HG02870 (cell line): ENCODE measurements around the gene PEG3.
"Not testable (repeated sequence)": the region's sequence is repeated elsewhere in the genome, so short reads cannot be mapped to it uniquely, and the experiment has no call there.

Source experiments
- ATAC-seq: cut with Tn5 transposase; IDR thresholded peaks from one replicate; pipeline ENCODE4 v1.9.1; 2021; ENCODE audit warnings: mild to moderate bottlenecking, moderate library complexity; ENCODE audit not compliant: unreplicated experiment

PEG3 gene

GRCh38 chr19:56840451-56841192 lies at the start of gene PEG3, which contains the start of gene ZIM2:
Gene PEG3 (minus strand): TSS chr19:56840726. CDS start chr19:56824655, 16,071 bp downstream.
Gene ZIM2 (minus strand): TSS chr19:56840726. CDS start chr19:56824277, 16,449 bp downstream.
- no peak for ATAC-seq

- ATAC-seq = no peak
These were observed 44.9 kb upstream of the PEG3 start for GRCh38 chr19:56885173-56885985.

- no peak for ATAC-seq
These were observed 43.9 kb upstream of the PEG3 start for GRCh38 chr19:56884441-56884840.

DNA sequence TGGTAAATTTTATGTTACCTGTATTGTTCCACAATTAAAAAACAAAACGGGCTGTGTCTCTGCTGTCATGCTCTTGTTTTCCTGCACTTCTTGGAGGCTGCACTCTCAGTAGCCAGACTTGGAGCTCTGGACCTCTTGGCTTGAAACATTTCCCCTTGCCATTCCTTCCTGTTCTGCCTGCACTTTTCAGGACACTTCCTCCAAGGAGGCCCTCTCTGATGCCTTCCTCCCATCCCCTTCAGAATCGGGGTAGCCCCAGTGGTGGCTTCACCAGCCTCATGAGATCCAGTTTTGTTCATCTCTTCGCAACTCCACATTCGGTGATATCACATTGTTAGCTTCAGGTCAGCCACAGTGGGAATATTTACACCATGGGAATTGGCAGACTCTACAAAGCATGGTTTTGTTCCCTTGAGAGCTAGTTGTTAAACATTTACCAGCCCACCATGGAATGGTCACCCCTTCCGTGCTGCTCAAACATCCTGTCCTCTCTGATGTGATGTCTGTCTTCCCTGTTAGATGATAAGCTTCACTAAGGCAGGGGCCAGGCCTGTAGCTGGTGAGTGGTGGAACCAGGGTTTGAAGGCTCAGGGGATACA lies 40.2 kb upstream of the PEG3 start:
- no peak for ATAC-seq

DNA sequence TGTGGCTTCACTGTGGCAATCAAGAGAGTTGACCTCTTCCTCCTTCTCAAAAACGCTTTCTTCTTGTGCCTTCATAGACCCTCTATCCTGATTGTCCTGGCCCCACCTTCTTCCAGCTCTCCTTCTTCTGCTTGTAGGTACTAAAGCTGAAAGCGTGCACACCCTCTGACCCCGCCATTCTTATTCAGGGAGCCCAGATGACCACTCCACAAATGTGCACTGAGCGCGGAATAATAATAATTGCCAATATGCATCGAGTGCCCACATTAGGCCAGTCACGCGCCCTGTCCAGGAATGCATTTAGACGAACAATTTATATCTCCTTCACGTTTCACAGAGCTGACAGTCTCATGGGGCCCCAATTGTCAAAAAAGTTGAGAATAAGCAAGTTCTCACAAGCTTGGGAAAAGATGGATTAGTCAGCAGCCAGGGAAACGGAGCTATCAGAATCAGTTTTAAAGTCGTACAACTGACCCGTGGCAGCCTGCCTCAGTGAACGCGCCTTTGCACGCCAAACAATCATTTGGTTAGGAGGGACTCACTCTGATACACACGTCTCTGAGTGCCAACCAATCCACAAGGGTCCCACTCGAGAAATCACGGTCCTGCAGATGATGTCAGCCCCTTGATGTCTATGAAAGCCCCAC lies 36.7 kb upstream of the PEG3 start:
- ATAC-seq = no peak

- ATAC-seq = no peak
These were observed 35.2 kb upstream of the PEG3 start for GRCh38 chr19:56875717-56876116.

- no peak for ATAC-seq
These were observed 34.0 kb upstream of the PEG3 start for GRCh38 chr19:56874530-56874929.

DNA sequence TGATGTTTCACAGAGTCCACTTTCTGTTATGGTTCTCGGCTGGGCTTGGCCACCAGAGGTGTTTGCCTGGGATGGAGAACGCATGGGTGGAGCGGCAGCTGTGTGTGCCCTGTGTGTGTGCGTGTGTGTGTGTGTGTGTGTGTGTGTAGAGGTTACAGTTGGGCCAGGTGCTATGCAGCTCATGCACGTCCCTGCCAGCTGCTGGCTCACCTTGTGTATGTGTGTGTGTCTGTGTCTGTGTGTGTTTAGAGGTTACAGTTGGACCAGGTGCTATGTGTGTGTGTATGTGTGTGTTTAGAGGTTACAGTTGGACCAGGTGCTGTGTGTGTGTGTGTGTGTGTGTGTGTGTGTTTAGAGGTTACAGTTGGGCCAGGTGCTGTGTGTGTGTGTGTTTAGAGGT lies 33.0 kb upstream of the PEG3 start:
- no peak for ATAC-seq

DNA sequence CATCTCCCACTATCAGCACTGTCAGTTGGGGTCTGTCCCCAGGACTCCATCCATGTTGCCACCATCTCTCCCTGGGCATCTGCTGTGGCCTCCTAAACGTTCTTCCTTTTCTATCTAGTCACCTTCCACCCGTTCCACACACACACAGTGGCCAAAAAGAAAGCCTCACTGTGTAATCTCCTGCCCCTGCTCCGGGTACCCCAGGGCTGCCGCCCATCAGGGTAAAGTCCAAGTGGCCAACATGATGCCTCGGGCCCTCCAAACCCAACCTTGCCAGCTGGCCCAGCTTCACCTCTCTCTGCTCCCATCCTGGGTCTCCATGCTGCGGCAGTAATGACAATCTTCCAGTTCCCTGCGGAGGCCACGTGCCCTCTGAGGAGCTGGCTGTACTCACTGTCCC lies 29.4 kb upstream of the PEG3 start:
- ATAC-seq = no peak

- no peak for ATAC-seq
These were observed 27.9 kb upstream of the PEG3 start for GRCh38 chr19:56868446-56868845.

- ATAC-seq = no peak
These were observed 26.0 kb upstream of the PEG3 start for GRCh38 chr19:56866538-56866937.

DNA sequence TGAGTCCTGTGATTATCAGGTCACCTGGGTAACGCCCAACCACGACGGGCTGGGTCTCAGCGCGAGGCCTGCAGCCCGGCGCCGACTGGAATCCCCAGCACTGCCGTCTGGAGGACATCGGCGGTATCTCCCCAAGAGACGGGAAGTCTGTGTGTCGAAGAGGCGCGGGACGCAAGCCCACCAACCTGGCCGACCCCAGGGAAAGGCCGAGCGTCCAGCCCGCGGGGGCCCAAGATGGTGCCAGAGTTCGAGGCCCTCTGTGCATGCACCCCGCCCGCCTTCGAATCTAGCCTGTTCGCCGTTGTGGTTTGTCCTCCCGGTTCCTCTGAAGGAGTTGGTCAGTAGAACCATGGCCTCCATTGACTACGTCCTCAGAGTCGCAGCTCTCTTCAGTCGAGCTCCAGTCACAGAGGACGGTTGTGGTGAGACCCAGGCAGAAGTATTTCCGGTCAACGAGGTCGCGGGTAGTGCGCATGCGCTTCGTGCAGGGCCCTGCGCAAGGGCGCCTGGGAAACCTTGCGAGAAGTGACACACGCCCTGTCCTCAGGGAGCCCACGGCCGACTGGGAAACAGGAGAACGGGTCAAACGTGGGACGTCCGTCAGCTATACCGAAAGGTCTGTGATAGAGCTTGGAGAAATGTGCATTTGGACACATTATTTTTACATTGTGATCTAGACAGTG lies 24.1 kb upstream of the PEG3 start:
- ATAC-seq = no peak

GRCh38 chr19:56862741-56863140 lies 22.2 kb upstream of the PEG3 start:
- no peak for ATAC-seq

DNA sequence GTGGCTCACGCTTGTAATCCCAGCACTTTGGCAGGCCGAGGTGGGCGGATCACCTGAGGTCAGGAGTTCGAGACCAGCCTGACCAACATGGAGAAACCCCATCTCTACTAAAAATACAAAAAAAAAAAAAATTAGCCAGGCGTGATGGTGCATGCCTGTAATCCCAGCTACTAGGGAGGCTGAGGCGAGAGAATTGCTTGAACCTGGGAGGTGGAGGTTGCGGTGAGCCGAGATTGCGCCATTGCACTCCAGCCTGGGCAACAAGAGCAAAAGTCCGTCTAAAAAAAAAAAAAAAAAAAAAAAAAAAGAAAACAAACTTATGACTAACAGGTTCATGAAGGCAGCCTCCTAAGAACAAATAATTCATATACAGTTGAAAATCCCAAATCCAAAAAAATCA lies 19.9 kb upstream of the PEG3 start:
- ATAC-seq = not testable (repeated sequence)

GRCh38 chr19:56858026-56858425 lies 17.5 kb upstream of the PEG3 start:
- ATAC-seq = no peak

- no peak for ATAC-seq
These were observed 16.3 kb upstream of the PEG3 start for GRCh38 chr19:56856822-56857221.

- ATAC-seq = not testable (repeated sequence)
These were observed 11.8 kb upstream of the PEG3 start for GRCh38 chr19:56852361-56852760.

DNA sequence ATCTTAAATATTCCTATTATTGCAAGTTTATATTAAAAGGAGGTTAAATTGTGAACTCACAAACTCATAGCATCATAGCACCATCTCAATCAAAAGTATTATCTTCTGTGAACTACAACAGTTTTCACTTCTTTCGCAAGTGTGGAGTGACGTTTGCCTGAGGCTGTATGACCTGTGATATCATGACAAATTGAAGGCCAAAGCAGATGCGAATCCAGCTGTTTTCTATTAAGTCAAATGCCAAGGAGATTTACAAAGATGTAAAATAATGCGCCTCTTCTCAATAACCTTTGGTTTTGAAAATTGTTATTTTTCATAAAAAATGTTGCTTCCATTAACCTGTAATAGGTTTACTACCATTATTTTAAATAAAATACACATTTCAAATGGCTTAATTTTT lies 7.6 kb upstream of the PEG3 start:
- no peak for ATAC-seq

- no peak for ATAC-seq
These were observed 1.9 kb upstream of the PEG3 start for GRCh38 chr19:56842412-56842811.

DNA sequence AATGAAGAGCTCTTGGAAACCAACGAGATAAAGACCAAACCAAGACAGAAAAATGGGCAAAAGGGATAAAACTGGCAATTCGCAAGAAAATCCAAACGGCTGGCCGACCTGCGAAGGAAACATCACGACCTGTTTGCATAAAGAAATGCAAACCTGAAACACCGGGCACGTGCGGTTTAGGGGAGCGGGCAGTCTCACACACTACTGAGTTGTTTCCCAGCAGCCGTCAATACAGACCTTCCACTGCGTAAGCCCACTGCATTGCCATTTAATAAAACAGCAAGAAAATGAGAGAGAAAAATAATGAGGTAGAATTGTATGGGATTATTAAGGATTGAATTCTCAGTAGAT lies 642 bp upstream of the PEG3 start:
- no peak for ATAC-seq
